Stimulated activated memory B cell treated with anti-CD40 and anti-IgM and Interleukin-4, amounts not matched to agents 10 μg/mL and 1 μg/mL and 100 μg/mL, for 72 hours (primary cell): ENCODE data around the gene COG1.

ENCODE experiments used
- ATAC-seq: fragments of 150-1000 bp; cut with Tn5 transposase; 2 replicates; pipeline ENCODE4 v1.10.0; 2021
- H3K27ac Mint-ChIP-seq: one replicate; pipeline ENCODE4 v1.8.0; 2022; ENCODE audit warnings: mild to moderate bottlenecking, mixed read lengths
- H3K27me3 Mint-ChIP-seq: one replicate; pipeline ENCODE4 v1.8.0; 2022; ENCODE audit warnings: mixed read lengths
- H3K36me3 Mint-ChIP-seq: one replicate; pipeline ENCODE4 v1.8.0; 2022; ENCODE audit warnings: mixed read lengths
- H3K4me1 Mint-ChIP-seq: one replicate; pipeline ENCODE4 v1.8.0; 2022; ENCODE audit warnings: mixed read lengths
- H3K4me3 Mint-ChIP-seq: one replicate; pipeline ENCODE4 v1.8.0; 2022; ENCODE audit warnings: mild to moderate bottlenecking, moderate library complexity, mixed read lengths
- H3K9me3 Mint-ChIP-seq: one replicate; pipeline ENCODE4 v1.8.0; 2022; ENCODE audit warnings: mixed read lengths

COG1 gene

DNA sequence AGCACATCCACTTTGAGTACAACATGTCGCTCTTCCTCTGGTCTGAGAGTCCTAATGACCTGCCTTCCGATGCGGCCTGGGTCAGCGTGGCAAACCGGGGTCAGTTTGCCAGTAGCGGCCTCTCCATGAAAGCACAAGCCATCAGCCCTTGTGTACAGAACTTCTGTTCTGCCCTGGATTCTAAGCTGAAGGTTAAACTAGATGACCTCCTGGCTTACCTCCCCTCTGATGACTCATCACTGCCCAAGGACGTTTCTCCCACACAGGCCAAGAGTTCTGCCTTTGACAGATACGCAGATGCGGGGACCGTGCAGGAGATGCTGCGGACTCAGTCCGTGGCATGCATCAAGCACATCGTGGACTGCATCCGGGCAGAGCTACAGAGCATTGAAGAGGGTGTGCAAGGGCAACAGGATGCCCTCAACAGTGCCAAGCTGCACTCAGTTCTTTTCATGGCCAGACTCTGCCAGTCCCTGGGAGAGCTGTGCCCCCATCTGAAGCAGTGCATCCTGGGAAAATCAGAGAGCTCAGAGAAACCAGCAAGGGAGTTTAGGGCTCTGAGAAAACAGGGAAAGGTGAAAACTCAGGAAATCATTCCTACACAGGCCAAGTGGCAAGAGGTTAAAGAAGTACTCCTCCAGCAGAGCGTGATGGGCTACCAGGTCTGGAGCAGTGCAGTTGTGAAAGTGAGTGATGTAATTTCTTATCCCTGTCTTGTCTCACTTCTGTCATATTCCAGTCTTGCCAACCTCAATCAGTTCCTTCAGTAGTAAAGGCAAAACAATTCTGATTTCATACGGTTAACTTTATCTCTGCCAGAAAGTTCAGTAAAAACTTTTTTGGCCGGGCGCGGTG lies 8.6 kb downstream of the COG1 start:
- Mint-ChIP-seq H3K27ac (no peak overlapping the region), H3K36me3 (peaks cover 82% of the 10 kb centered on the region), H3K27me3 (no peaks in the 10 kb centered on the region), H3K4me1 (no peaks in the 10 kb centered on the region), H3K4me3 (no peak overlapping the region), H3K9me3 (no peaks in the 10 kb centered on the region)
- no peak for ATAC-seq

DNA sequence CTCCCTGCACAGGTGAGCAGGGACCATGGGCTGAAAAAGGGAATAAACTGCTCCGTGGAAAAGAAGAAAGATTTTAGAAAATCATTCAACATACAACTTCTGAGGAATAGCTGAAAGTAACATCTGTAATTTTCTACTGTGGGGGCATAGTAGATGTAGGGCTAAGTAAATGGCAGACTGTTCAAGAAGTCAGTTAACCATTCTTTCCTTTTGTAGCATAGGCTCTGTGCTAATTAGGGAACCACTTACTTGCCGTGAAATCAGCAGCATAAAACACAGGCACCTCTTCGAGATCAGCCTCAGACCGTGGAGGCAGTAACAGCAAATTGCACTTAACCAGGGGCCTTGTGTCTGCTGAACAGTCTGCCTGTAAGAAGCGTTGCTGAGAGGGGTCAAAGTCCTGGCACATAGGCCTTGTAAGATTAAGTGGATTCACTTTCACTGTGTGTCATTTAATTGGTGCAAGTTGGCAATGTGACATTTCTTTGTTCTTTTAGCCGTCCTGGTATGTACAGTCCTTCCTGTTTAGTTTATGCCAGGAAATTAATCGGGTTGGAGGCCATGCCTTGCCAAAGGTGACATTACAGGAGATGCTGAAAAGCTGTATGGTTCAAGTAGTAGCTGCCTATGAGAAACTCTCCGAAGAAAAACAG lies 10.4 kb downstream of the COG1 start:
- no peaks in the 10 kb centered on the region for H3K27me3 Mint-ChIP-seq
- peaks cover 81% of the 10 kb centered on the region for H3K36me3 Mint-ChIP-seq
- ATAC-seq, result no peak
- no peaks in the 10 kb centered on the region for H3K9me3 Mint-ChIP-seq
- H3K4me3 Mint-ChIP-seq, result no peak overlapping the region
- no peak overlapping the region for H3K27ac Mint-ChIP-seq
- H3K4me1 Mint-ChIP-seq, result no peaks in the 10 kb centered on the region

GRCh38 chr17:73203788-73204479 lies 11.1 kb downstream of the COG1 start:
- no peaks in the 10 kb centered on the region for H3K9me3 Mint-ChIP-seq
- H3K27me3 Mint-ChIP-seq, result no peaks in the 10 kb centered on the region
- ATAC-seq, result no peak
- no peak overlapping the region for H3K4me3 Mint-ChIP-seq
- no peak overlapping the region for H3K27ac Mint-ChIP-seq
- H3K4me1 Mint-ChIP-seq, result no peaks in the 10 kb centered on the region
- peaks cover 79% of the 10 kb centered on the region for H3K36me3 Mint-ChIP-seq

- no peak overlapping the region for H3K4me3 Mint-ChIP-seq
- H3K27me3 Mint-ChIP-seq, result no peaks in the 10 kb centered on the region
- no peaks in the 10 kb centered on the region for H3K9me3 Mint-ChIP-seq
- H3K27ac Mint-ChIP-seq, result no peak overlapping the region
- peaks cover 71% of the 10 kb centered on the region for H3K36me3 Mint-ChIP-seq
- H3K4me1 Mint-ChIP-seq, result no peaks in the 10 kb centered on the region
- ATAC-seq, result no peak
These were observed 12.7 kb downstream of the COG1 start for GRCh38 chr17:73205459-73205961.

DNA sequence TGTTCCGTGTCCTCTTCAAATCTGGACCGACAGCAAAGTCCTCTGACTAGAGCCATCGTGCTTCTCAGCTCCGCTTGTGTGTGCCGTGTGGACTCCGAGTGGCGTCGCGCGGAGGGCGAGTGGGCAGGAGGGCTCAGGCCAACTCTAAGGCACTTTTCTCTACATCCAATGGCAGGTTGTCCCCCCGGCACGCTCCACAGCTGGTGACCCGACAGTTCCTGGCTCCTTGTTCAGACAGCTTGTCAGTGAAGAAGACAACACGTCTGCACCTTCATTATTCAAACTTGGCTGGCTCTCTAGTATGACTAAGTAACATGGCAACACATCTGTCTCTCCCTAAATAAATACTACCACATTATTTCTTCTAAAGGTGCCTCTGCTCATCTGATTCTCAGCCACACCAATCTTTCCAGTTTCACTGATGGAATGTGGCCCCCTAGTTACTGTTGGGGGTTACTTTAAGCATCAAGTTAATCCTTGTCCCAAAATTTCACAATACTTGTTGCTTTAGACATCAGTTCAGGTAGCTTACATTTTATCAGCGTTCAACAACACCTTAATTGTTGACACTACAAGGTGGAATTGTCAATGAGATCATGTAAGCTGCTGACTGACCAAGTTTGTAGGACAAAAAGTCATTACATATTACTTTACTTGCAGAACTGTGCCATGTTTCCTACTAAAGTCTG lies 15.4 kb downstream of the COG1 start:
- H3K4me3 Mint-ChIP-seq, result no peak overlapping the region
- no peak overlapping the region for H3K27ac Mint-ChIP-seq
- H3K9me3 Mint-ChIP-seq, result no peaks in the 10 kb centered on the region
- peaks cover 46% of the 10 kb centered on the region for H3K36me3 Mint-ChIP-seq
- H3K4me1 Mint-ChIP-seq, result no peaks in the 10 kb centered on the region
- no peaks in the 10 kb centered on the region for H3K27me3 Mint-ChIP-seq
- no peak for ATAC-seq

DNA sequence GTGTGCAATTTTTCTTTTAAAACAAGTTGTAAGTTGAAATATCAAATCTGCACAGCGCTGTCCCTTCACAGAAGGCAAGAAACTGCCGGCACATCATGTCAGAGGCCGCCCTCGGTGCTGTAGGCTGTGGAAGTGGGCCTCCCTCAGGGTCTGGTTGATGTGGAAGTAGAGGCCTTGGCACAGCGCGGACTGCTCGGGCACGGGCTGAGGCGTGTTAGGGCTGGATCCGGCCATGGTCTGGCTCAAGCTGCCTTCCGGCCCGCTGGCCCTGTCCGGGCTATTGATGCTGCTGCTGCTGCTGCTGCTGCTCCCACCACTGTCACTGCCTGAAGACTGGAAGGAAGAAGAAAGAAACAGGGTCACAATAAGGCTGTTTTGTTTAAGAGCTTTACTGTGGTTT lies 16.6 kb downstream of the COG1 start:
- Mint-ChIP-seq H3K27ac (no peak overlapping the region), H3K9me3 (no peaks in the 10 kb centered on the region), H3K4me1 (no peaks in the 10 kb centered on the region), H3K4me3 (no peak overlapping the region), H3K27me3 (no peaks in the 10 kb centered on the region), H3K36me3 (peaks cover 38% of the 10 kb centered on the region)
- ATAC-seq, result no peak

DNA sequence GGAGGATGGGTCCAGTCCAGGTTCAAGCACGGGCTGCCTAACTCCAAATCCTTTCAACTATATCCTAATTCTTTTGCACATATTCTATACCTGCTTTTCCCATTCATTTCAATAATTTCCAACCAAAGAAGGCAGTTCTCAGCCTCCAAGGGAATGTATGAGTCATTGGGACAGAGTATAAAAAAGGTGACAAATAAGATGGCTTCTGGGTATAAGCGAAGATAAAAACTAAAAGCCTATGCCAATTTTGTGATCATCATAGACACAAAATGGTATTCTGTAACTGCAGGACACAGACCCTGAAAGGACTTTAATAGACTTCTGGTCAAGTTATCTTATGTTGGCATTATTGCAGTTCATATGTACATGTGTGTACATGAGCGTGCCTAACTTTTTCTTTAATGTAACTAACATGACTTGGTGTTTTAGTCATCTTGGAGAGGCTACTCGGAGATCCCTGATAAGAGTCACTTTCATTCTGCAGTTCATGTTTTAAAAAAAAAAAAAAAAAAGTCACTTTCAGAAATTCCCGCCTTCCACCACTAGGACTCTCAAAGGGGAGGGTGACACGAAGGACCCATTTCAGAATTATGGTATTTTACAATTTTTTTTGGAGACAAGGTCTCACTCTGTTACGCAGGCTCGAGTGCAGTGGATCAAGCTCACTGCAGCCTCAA lies 17.3 kb downstream of the COG1 start:
- no peak overlapping the region for H3K4me3 Mint-ChIP-seq
- H3K4me1 Mint-ChIP-seq, result peaks cover 1% of the 10 kb centered on the region

DNA sequence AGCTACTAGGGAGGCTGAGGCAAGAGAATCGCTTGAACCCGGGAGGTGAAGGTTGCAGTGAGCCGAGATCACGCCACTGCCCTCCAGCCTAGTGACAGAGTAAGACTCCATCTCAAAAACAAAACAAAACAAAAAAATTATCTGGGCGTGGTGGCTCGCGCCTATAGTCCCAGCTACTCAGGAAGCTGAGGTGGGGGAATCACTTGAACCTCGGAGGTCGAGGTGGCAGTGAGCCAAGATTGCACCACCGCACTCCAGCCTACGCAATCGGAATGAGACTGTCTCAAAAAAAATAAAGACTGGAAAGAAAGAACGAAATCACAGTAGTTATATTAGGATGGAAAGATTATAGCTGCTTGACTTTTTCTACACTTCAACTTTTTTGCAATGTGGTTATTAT lies 18.9 kb downstream of the COG1 start:
- Mint-ChIP-seq H3K9me3 (no peaks in the 10 kb centered on the region), H3K4me1 (peaks cover 15% of the 10 kb centered on the region), H3K27ac (no peak overlapping the region), H3K36me3 (peaks cover 36% of the 10 kb centered on the region), H3K27me3 (no peaks in the 10 kb centered on the region), H3K4me3 (no peak overlapping the region)
- no peak for ATAC-seq

More for the DNA sequence above, 17.3 kb downstream of the COG1 start:
- no peaks in the 10 kb centered on the region for H3K27me3 Mint-ChIP-seq
- ATAC-seq, result no peak
- no peaks in the 10 kb centered on the region for H3K9me3 Mint-ChIP-seq
- peaks cover 35% of the 10 kb centered on the region for H3K36me3 Mint-ChIP-seq
- H3K27ac Mint-ChIP-seq, result no peak overlapping the region

DNA sequence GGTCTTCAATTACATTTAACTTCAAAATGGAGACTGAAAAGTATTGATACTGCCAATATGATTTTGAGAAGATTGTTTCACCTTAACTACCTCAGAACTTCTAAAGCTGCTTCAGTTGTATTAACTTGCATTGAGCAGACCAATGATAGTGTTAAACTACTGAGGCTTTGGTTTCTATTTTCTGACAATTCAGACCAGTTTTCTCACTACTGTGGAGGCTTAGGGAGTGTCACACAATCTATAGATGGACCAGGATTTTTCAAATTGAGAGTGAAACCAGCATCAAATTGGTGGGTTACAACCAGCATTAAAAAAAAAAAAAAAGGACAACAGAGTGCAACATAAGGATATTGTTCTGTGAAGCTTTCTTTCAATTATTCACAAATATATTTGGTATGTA lies 21.2 kb downstream of the COG1 start:
- no peak overlapping the region for H3K4me3 Mint-ChIP-seq
- H3K9me3 Mint-ChIP-seq, result no peaks in the 10 kb centered on the region
- no peaks in the 10 kb centered on the region for H3K27me3 Mint-ChIP-seq
- H3K27ac Mint-ChIP-seq, result no peak overlapping the region
- no peak for ATAC-seq
- peaks cover 15% of the 10 kb centered on the region for H3K4me1 Mint-ChIP-seq
- H3K36me3 Mint-ChIP-seq, result peaks cover 22% of the 10 kb centered on the region

DNA sequence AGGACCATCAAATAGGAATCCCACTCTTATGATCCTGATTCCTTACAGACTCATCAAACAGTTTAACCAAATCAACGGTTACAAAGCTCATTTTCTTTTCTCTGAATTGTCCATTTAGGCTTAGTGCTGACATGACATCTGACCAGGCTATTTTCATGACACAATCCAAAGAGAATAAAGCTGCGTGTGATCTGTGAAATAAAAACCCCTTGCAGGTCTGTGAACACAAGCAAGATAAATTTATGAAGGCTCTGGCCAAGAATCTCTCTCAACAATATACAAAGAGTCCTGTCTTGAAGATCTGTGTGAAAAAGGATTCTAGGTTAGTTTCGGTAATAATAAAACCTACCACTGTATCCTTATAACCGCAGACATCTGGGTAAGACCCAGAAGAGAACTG lies 22.0 kb downstream of the COG1 start:
- H3K27ac Mint-ChIP-seq, result no peak overlapping the region
- no peaks in the 10 kb centered on the region for H3K27me3 Mint-ChIP-seq
- ATAC-seq, result no peak
- peaks cover 19% of the 10 kb centered on the region for H3K36me3 Mint-ChIP-seq
- H3K9me3 Mint-ChIP-seq, result no peaks in the 10 kb centered on the region
- H3K4me1 Mint-ChIP-seq, result peaks cover 15% of the 10 kb centered on the region
- no peak overlapping the region for H3K4me3 Mint-ChIP-seq

GRCh38 chr17:73215447-73215846 lies 22.6 kb downstream of the COG1 start:
- H3K27me3 Mint-ChIP-seq, result no peaks in the 10 kb centered on the region
- no peak overlapping the region for H3K27ac Mint-ChIP-seq
- H3K4me3 Mint-ChIP-seq, result no peak overlapping the region
- H3K4me1 Mint-ChIP-seq, result peaks cover 15% of the 10 kb centered on the region
- H3K36me3 Mint-ChIP-seq, result peaks cover 17% of the 10 kb centered on the region
- no peaks in the 10 kb centered on the region for H3K9me3 Mint-ChIP-seq
- no peak for ATAC-seq

GRCh38 chr17:73223626-73224230 lies 30.9 kb downstream of the COG1 start:
- H3K4me3 Mint-ChIP-seq, result no peak overlapping the region
- no peaks in the 10 kb centered on the region for H3K27me3 Mint-ChIP-seq
- H3K36me3 Mint-ChIP-seq, result peaks cover 10% of the 10 kb centered on the region
- H3K4me1 Mint-ChIP-seq, result peaks cover 35% of the 10 kb centered on the region
- no peaks in the 10 kb centered on the region for H3K9me3 Mint-ChIP-seq
- no peak overlapping the region for H3K27ac Mint-ChIP-seq
- no peak for ATAC-seq

DNA sequence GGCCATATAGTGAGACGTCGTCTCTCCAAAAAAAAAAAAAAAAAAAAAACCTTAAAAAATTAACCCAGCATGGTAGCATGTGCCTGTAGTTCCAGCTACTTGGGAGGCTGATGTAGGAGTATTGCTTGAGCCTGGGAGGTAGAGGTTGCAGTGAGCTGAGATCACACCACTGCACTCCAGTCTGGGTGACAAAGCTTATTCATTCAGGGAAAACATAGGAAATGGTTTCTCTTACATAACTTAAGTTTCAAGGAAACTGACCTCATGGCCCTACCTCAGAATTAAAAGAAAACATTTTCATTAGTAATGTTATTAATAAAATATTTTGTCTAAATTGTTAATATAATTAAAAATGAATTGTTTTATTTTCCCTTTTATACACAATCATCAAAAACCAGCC lies 31.4 kb downstream of the COG1 start:
- Mint-ChIP-seq H3K4me3 (no peak overlapping the region), H3K27ac (peak overlapping the region; percentile 16), H3K4me1 (peaks cover 40% of the 10 kb centered on the region), H3K36me3 (peaks cover 10% of the 10 kb centered on the region), H3K27me3 (no peaks in the 10 kb centered on the region), H3K9me3 (no peaks in the 10 kb centered on the region)
- no peak for ATAC-seq

GRCh38 chr17:73224663-73225305 lies 31.9 kb downstream of the COG1 start:
- H3K4me1 Mint-ChIP-seq, result peaks cover 43% of the 10 kb centered on the region
- no peaks in the 10 kb centered on the region for H3K9me3 Mint-ChIP-seq
- no peak for ATAC-seq
- H3K36me3 Mint-ChIP-seq, result peaks cover 10% of the 10 kb centered on the region
- H3K27ac Mint-ChIP-seq, result peak overlapping the region; percentile 16
- H3K27me3 Mint-ChIP-seq, result no peaks in the 10 kb centered on the region
- H3K4me3 Mint-ChIP-seq, result no peak overlapping the region
